ENCODE measurements around the gene TCF12.

Gene TCF12

GRCh38 chr15:57108296-57108695, 189.9 kb downstream of the TCF12 start:
- DNase-seq (ENCODE audit: low read depth) = no peak
- no peak for TF ChIP-seq CTCF (conservative IDR thresholded peaks at IDR 0.05; ENCODE audit: low read length)
- H3K4me3 ChIP-seq (ENCODE audit: low read length) = no peak overlapping the region

DNA sequence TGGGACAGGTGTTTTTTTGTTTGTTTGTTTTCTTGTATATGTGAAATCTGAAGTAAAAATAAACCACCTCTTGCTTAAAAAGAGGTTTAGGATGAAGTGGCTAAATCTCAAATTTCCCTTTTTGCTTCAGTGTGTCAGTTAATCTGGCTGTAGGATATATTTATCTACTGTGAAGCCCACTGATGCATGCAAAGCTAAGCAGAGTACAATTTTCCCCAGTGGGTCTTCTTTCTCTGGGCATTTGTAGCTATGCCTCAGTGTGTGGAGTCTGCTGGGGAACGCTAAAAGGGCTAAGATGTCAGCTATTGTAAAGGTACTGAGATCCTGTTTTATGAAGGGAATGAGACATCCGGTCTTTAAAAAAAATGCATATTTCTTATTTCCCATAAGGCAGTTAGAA, 190.6 kb downstream of the TCF12 start:
- TF ChIP-seq CTCF (conservative IDR thresholded peaks at IDR 0.05; ENCODE audit: low read length) = no peak
- no peak overlapping the region for H3K4me3 ChIP-seq (ENCODE audit: low read length)
- no peak for DNase-seq (ENCODE audit: low read depth)

DNA sequence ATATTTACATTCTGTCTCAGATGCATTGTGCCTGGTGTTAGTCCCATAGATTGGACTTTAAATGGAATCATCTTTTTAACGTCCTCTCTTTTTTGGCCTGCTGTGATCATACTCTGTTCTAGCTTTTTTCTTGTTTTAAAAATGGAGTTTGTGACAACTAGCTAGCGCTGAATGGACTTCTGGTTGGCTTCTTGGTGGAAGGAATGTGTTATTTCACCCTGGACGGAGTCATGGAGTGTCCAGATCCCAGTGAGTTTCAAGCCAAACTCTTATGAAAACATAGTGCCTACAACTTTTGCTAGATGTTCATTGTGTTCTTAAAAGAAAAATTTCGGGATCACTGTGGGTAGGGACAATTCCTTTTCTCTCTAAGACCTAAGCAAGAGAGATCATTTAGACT, 192.6 kb downstream of the TCF12 start:
- DNase-seq (ENCODE audit: low read depth) = no peak
- peak; percentile 34 for TF ChIP-seq CTCF (conservative IDR thresholded peaks at IDR 0.05; ENCODE audit: low read length)
- no peak overlapping the region for H3K4me3 ChIP-seq (ENCODE audit: low read length)

- no peak for DNase-seq (ENCODE audit: low read depth)
Observed at GRCh38 chr15:57112178-57112577, 193.7 kb downstream of the TCF12 start.

DNA sequence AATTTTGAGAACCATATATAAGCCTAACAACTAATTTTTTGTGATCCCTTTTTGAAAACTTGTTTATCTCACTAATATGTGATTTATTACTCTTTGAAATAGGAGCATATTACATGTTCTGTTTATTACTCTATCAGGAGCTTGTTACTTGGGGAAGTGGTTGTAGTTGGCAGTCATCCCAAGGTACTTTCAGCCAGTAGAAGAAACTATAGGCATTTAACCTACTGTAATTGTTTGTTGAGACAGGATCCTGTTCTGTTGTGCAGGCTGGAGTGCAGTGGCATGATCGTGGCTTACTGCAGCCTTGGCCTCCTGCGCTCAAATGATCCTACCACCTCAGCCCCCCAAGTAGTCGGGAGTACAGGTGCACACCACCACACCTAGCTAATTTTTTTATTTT, 195.6 kb downstream of the TCF12 start:
- peak; percentile 23 for DNase-seq (ENCODE audit: low read depth)
- no peak overlapping the region for H3K4me3 ChIP-seq (ENCODE audit: low read length)
- TF ChIP-seq CTCF (conservative IDR thresholded peaks at IDR 0.05; ENCODE audit: low read length) = no peak

More at GRCh38 chr15:57112178-57112577, 193.7 kb downstream of the TCF12 start:
- TF ChIP-seq CTCF (conservative IDR thresholded peaks at IDR 0.05; ENCODE audit: low read length) = no peak
- H3K4me3 ChIP-seq (ENCODE audit: low read length) = no peak overlapping the region

GRCh38 chr15:57118013-57118799, 199.8 kb downstream of the TCF12 start:
- H3K4me3 ChIP-seq (ENCODE audit: low read length) = no peak overlapping the region
- DNase-seq (ENCODE audit: low read depth) = peak; percentile 11
- no peak for TF ChIP-seq CTCF (conservative IDR thresholded peaks at IDR 0.05; ENCODE audit: low read length)

DNA sequence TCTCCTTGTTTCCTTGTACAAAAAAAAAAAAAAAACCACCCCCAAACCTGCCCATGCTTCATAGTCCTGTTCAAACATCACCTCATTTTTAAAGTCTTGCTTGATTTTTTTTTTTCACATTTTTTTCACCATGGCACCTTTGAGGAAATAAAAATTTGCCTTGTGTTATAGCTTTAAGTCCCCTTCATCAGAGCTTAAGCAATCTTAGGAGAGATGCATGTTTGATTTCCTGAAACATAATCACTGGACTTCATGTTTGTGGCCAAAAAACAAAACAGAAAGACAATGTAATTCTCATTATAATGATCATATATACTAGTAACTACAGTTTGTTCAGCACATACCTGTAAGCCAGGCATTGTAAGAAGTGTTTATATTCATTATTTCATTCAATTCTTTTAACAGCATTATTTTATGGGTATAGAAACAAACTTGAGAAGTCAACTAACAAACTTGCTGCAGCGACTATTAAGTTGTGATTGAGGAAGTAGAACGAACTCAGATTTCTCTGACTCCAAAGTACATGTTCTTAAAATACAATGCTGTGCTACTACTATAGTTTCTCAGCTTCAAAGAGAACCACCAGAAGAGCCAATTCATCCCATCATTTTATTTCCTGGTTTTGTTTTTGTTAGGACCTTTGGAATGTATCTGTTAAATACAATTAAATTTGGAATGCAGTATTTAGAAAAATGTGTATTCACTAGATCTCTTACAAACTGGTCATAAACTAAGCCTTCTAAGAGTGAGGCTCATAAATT, 203.8 kb downstream of the TCF12 start:
- TF ChIP-seq CTCF (conservative IDR thresholded peaks at IDR 0.05; ENCODE audit: low read length) = no peak
- no peak for DNase-seq (ENCODE audit: low read depth)
- H3K4me3 ChIP-seq (ENCODE audit: low read length) = no peak overlapping the region
